GM12878 (cell line): ENCODE results near the gene AGPAT2. TPM values are rescaled to one million over a fixed set of nuclear protein-coding genes. Genes with fewer than 3 reads are reported as not detected.

Experiments
- ATAC-seq: fragments of 200-7000 bp; cut with Tn5 transposase; 3 replicates; pipeline ENCODE4 v1.9.1; 2020; ENCODE audit warnings: mild to moderate bottlenecking, moderate library complexity
- BruUV-seq: library from RNA; stranded (reverse); fragments of 400-500 nt; replicated peaks from 2 replicates; lab custom pipeline; 2021; lab: Mats Ljungman, UMichigan
- CTCF ChIA-PET: fragments of 300-600 bp; sonication (Branson Sonifier 250); formaldehyde crosslinking; extraction: SDS; loops from one replicate; lab custom pipeline; 2021; ENCODE audit warnings: inconsistent platforms; lab: Yijun Ruan, JAX
- POLR2A ChIA-PET: fragments of 350-600 bp; formaldehyde crosslinking; extraction: SDS; loops from one replicate; lab custom pipeline; 2021; ENCODE audit warnings: inconsistent platforms; lab: Charles Lee
- RAD21 ChIA-PET: fragments of 300-600 bp; sonication (Branson Sonifier 250); formaldehyde crosslinking; loops from one replicate; lab custom pipeline; 2023; ENCODE audit warnings: antibody characterized with exemption; ENCODE audit not compliant: unreplicated experiment; lab: Charles Lee
- SMC1A ChIA-PET: fragments of 300-600 bp; sonication (Branson Sonifier 250); formaldehyde crosslinking; loops from one replicate; lab custom pipeline; 2023; ENCODE audit not compliant: unreplicated experiment, uncharacterized antibody; lab: Charles Lee
- DNase-seq: peaks from one replicate; pipeline ENCODE4 v3.0.0-alpha.2; 2011; ENCODE audit warnings: low read depth, low spot score
- FAIRE-seq: peaks from 3 replicates; lab custom pipeline; 2011; peaks lifted over from hg19 to GRCh38; lab: Jason Lieb, UNC
- H2AFZ ChIP-seq: 2 replicates; pipeline ENCODE4 v1.6.0; 2011; ENCODE audit warnings: low read depth, low read length, control low read depth; ENCODE audit not compliant: control insufficient read depth
- H3K27ac ChIP-seq: 2 replicates; pipeline ENCODE4 v1.5.1; 2011; ENCODE audit warnings: control low read depth; ENCODE audit not compliant: control insufficient read depth, insufficient read depth
- H3K27me3 ChIP-seq, 2 experiments: replicated peaks in 1 of 2; 2 replicates each; pipeline versions ENCODE4 v1.6.0 to v1.6.1; 2011; ENCODE audit warnings: low read length in 1 of 2; ENCODE audit not compliant: control insufficient read depth in 2 of 2, insufficient read depth in 2 of 2
- H3K36me3 ChIP-seq, 2 experiments: 2 replicates each; pipeline ENCODE4 v1.5.1; 2011; ENCODE audit warnings: low read length in 1 of 2; ENCODE audit not compliant: control insufficient read depth in 2 of 2, insufficient read depth in 2 of 2
- H3K4me1 ChIP-seq: 2 replicates; pipeline ENCODE4 v1.6.1; 2011; ENCODE audit warnings: mild to moderate bottlenecking, low read length, moderate library complexity, mixed read lengths; ENCODE audit not compliant: control insufficient read depth, insufficient read depth
- H3K4me2 ChIP-seq: 2 replicates; pipeline ENCODE4 v1.6.0; 2011; ENCODE audit warnings: control low read depth; ENCODE audit not compliant: control insufficient read depth, insufficient read depth
- H3K4me3 ChIP-seq: fragments of 200-600 bp; sonication (generic); 2 replicates; pipeline ENCODE4 v1.5.1; 2016
- H3K79me2 ChIP-seq: 2 replicates; pipeline ENCODE4 v1.6.0; 2011; ENCODE audit warnings: low read length; ENCODE audit not compliant: control insufficient read depth, insufficient read depth
- H3K9ac ChIP-seq: 2 replicates; pipeline ENCODE4 v1.8.0; 2011; ENCODE audit warnings: low read length, control low read depth, mixed read lengths; ENCODE audit not compliant: control insufficient read depth, insufficient read depth
- H3K9me3 ChIP-seq: replicated peaks from 3 replicates; pipeline ENCODE4 v1.5.1; 2011; ENCODE audit warnings: mild to moderate bottlenecking, low read length; ENCODE audit not compliant: control insufficient read depth, insufficient read depth
- H4K20me1 ChIP-seq: 2 replicates; pipeline ENCODE4 v1.6.0; 2011; ENCODE audit not compliant: control insufficient read depth, insufficient read depth
- CEBPB ChIP-seq, 2 experiments: fragments of 150-350 bp in 1 of 2; IDR thresholded peaks; 2 replicates each; pipeline ENCODE4 v1.6.1; 2012 to 2014; ENCODE audit warnings: low read depth in 2 of 2, low read length in 2 of 2, borderline replicate concordance in 1 of 2, inconsistent platforms in 1 of 2
- DPF2 ChIP-seq: fragments of 450-650 bp; IDR thresholded peaks from 2 replicates; pipeline ENCODE4 v1.6.1; 2017; ENCODE audit warnings: mild to moderate bottlenecking
- EED ChIP-seq: sonication (generic); IDR thresholded peaks from 2 replicates; pipeline ENCODE4 v1.6.1; 2016; ENCODE audit warnings: antibody characterized with exemption, low read depth
- JUNB ChIP-seq: IDR thresholded peaks from 2 replicates; pipeline ENCODE4 v1.6.1; 2016; ENCODE audit warnings: antibody characterized with exemption, mild to moderate bottlenecking
- MTA2 ChIP-seq: fragments of 450-650 bp; IDR thresholded peaks from 2 replicates; pipeline ENCODE4 v1.6.1; 2016; ENCODE audit warnings: low read depth, mild to moderate bottlenecking, moderate library complexity
- NR2C1 ChIP-seq: fragments of 450-650 bp; IDR thresholded peaks from 2 replicates; pipeline ENCODE4 v1.6.1; 2017; ENCODE audit warnings: antibody characterized with exemption, mild to moderate bottlenecking, moderate library complexity
- PML ChIP-seq: IDR thresholded peaks from 2 replicates; pipeline ENCODE4 v1.6.1; 2012; ENCODE audit warnings: low read length, inconsistent platforms
- SIN3A ChIP-seq: IDR thresholded peaks from 2 replicates; pipeline ENCODE4 v1.6.1; 2012; ENCODE audit warnings: low read depth, low read length, improper control_type of control experiment
- SMARCA5 ChIP-seq: fragments of 450-650 bp; IDR thresholded peaks from 2 replicates; pipeline ENCODE4 v1.6.1; 2017; ENCODE audit warnings: mild to moderate bottlenecking
- WRNIP1 ChIP-seq: IDR thresholded peaks from 2 replicates; pipeline ENCODE4 v1.6.1; 2011; ENCODE audit warnings: low read depth, low read length, improper control_type of control experiment, borderline replicate concordance
- YBX1 ChIP-seq: fragments of 450-650 bp; IDR thresholded peaks from 2 replicates; pipeline ENCODE4 v1.6.1; 2016; ENCODE audit warnings: antibody characterized with exemption
- WGBS: methylation state at CpG from one replicate; pipeline ENCODE4 v1.1.6; 2016; ENCODE audit warnings: low lambda C conversion rate; ENCODE audit not compliant: insufficient replicate concordance, insufficient coverage; ENCODE audit errors: missing lambda C conversion rate; 5-methylcytosine and 5-hydroxymethylcytosine counted together
- in situ Hi-C: fragments of 300-500 bp; cut with MboI; formaldehyde crosslinking; loops from 9 replicates; pipeline ENCODE4 v1.14.3; 2018; ENCODE audit warnings: mixed read lengths
- intact Hi-C: fragments of 100-400 bp; cut with micrococcal nuclease; formaldehyde crosslinking; loops from one replicate; pipeline ENCODE4 v1.14.2; 2022; ENCODE audit not compliant: unreplicated experiment
- polyA plus RNA-seq, 11 experiments: library from polyadenylated mRNA; depleted of rRNA in 4 of 11; unstranded in 6 of 11; stranded (reverse) in 5 of 11; fragments of >200 nt; fragmentation: Nextera tagmentation in 4 of 11; fragmentation: Illumina TruSeq in 1 of 11; extraction: Ambion mirVana in 4 of 11; extraction: Trizol in 1 of 11; gene quantifications; 1 replicate in 1 of 11; 2 replicates in 10 of 11; pipeline versions ENCODE4 v1.2.1 to v1.2.3, GENCODE V29; 2011 to 2016; ENCODE audit warnings: inconsistent platforms in 2 of 11, missing spikeins in 2 of 11, low read depth in 1 of 11
- total RNA-seq, 4 experiments: library from RNA; depleted of rRNA in 3 of 4; stranded (reverse); fragments of >200 nt in 3 of 4; fragmentation: Illumina TruSeq in 1 of 4; extraction: Trizol in 1 of 4; gene quantifications; 2 replicates each; pipeline versions ENCODE4 v1.2.1 to v1.2.3, GENCODE V29; 2013 to 2021
- TF ChIP-seq, protein P1 (sequence below): fragments of 450-650 bp; IDR thresholded peaks from 2 replicates; pipeline ENCODE4 v1.6.1; 2016; ENCODE audit warnings: mild to moderate bottlenecking, moderate library complexity, borderline replicate concordance
- TF ChIP-seq, protein P2 (sequence below): fragments of 450-650 bp; conservative IDR thresholded peaks from 2 replicates; pipeline ENCODE4 v1.6.1; 2017; ENCODE audit warnings: mild to moderate bottlenecking, moderate library complexity

The AGPAT2 gene
- total and polyA plus RNA-seq, 10 of the 15 experiments (the other 5 are each of a cell fraction or from before 2014, with no cell fraction given), result 0.10 to 28.5 (median 18.2) TPM

DNA sequence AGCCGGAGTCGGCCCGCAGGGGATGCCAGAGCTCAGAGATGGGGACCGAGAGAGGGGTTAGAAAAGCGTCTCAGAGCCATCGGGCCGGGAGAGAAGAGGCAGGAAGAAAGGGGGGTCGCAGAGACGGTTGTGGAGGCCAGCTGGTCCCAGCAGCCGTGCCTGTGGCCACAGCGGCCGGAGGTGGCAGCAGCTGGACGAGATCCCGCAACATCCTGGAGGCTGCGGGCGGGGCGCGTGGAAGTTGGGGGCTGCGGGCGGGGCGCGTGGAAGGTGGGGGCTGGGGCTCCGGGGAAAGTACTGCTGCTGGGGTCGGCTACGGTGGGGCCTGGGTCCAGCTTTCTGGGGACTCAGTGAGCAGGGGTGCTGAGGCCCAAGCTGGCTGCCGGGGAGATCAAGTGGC, 59.0 kb downstream of the AGPAT2 start (continued):
- TF ChIP-seq, protein P1, sequence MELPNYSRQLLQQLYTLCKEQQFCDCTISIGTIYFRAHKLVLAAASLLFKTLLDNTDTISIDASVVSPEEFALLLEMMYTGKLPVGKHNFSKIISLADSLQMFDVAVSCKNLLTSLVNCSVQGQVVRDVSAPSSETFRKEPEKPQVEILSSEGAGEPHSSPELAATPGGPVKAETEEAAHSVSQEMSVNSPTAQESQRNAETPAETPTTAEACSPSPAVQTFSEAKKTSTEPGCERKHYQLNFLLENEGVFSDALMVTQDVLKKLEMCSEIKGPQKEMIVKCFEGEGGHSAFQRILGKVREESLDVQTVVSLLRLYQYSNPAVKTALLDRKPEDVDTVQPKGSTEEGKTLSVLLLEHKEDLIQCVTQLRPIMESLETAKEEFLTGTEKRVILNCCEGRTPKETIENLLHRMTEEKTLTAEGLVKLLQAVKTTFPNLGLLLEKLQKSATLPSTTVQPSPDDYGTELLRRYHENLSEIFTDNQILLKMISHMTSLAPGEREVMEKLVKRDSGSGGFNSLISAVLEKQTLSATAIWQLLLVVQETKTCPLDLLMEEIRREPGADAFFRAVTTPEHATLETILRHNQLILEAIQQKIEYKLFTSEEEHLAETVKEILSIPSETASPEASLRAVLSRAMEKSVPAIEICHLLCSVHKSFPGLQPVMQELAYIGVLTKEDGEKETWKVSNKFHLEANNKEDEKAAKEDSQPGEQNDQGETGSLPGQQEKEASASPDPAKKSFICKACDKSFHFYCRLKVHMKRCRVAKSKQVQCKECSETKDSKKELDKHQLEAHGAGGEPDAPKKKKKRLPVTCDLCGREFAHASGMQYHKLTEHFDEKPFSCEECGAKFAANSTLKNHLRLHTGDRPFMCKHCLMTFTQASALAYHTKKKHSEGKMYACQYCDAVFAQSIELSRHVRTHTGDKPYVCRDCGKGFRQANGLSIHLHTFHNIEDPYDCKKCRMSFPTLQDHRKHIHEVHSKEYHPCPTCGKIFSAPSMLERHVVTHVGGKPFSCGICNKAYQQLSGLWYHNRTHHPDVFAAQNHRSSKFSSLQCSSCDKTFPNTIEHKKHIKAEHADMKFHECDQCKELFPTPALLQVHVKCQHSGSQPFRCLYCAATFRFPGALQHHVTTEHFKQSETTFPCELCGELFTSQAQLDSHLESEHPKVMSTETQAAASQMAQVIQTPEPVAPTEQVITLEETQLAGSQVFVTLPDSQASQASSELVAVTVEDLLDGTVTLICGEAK, result no peak
- TF ChIP-seq JUNB, result no peak

DNA sequence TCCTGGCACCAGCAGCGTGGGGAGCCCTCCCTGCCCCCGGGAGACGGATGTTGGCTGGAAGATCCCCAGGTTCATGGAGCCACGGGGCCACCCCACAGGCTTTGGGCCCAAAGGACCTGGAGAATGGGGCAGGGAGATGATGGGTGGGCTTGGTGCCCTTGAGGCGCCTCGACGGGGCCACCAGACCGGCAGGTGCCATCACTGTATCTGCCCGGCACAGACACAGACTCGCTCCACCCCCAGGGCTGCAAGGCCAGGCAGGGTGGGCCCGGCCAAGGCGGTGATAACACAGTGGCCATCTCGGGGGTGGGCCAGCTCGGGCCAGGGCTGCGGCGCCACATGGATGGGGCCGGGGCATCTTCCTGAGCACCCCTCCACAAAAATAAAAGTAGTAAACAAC, 59.6 kb downstream of the AGPAT2 start:
- ATAC-seq (no peak), DNase-seq (no peak), FAIRE-seq (no peak)
- H3K27me3 ChIP-seq, result no peaks in the 10 kb centered on the region; a peak in 1 of 4 replicates
- no peaks in the 10 kb centered on the region for H4K20me1 ChIP-seq
- CTCF ChIA-PET, result interaction anchor here (1.0 to 8.5 kb wide), 3 partner anchors 44 to 140 kb away, joined by 3 to 223 read pairs (median 3); no protein-coding TSS in a partner anchor
- POLR2A ChIA-PET, result interaction anchor here (0.6 kb wide), 1 partner anchor 15 kb away, joined by 4 read pairs; no protein-coding TSS in a partner anchor
- WGBS, result 60% methylated on average over 17 of the region's 17 CpGs
- no peak overlapping the region for H2AFZ ChIP-seq
- TF ChIP-seq MTA2, result no peak
- TF ChIP-seq CEBPB (IDR thresholded peaks at IDR 0.05; ENCODE audit: borderline replicate concordance in 1 of 2, low read depth in 2 of 2, low read length in 2 of 2), result no peak
- TF ChIP-seq PML, result no peak
- no peak for TF ChIP-seq EED
- no peak for TF ChIP-seq YBX1
- TF ChIP-seq WRNIP1, result no peak
- TF ChIP-seq, protein P2, sequence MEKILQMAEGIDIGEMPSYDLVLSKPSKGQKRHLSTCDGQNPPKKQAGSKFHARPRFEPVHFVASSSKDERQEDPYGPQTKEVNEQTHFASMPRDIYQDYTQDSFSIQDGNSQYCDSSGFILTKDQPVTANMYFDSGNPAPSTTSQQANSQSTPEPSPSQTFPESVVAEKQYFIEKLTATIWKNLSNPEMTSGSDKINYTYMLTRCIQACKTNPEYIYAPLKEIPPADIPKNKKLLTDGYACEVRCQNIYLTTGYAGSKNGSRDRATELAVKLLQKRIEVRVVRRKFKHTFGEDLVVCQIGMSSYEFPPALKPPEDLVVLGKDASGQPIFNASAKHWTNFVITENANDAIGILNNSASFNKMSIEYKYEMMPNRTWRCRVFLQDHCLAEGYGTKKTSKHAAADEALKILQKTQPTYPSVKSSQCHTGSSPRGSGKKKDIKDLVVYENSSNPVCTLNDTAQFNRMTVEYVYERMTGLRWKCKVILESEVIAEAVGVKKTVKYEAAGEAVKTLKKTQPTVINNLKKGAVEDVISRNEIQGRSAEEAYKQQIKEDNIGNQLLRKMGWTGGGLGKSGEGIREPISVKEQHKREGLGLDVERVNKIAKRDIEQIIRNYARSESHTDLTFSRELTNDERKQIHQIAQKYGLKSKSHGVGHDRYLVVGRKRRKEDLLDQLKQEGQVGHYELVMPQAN, result no peak
- no peak for TF ChIP-seq SIN3A
- no peak for TF ChIP-seq NR2C1
- no peak for TF ChIP-seq DPF2
- TF ChIP-seq SMARCA5, result no peak
- no peaks in the 10 kb centered on the region; the same call in 1 of the 2 replicates for H3K4me1 ChIP-seq
- H3K36me3 ChIP-seq, result no peaks in the 10 kb centered on the region
- H3K9me3 ChIP-seq, result no peaks in the 10 kb centered on the region
- intact Hi-C loops, result no loop called here
- no peak overlapping the region for H3K27ac ChIP-seq
- RAD21 ChIA-PET, result interaction anchor here (0.8 to 7.7 kb wide), 4 partner anchors 63 to 282 kb away, joined by 3 to 126 read pairs (median 6); no protein-coding TSS in a partner anchor
- SMC1A ChIA-PET, result interaction anchor here (1.9 kb wide), 1 partner anchor 139 kb away, joined by 5 read pairs; no protein-coding TSS in a partner anchor
- H3K4me3 ChIP-seq, result no peak overlapping the region
- in situ Hi-C loops, result loop anchor here (5.0 kb wide), 1 partner anchor 135 kb away; no protein-coding TSS in a partner anchor
- H3K79me2 ChIP-seq, result no peaks in the 10 kb centered on the region
- H3K9ac ChIP-seq, result no peak overlapping the region
- BruUV-seq, result no TSS peak
- H3K4me2 ChIP-seq, result no peak overlapping the region
